ENCODE results near the gene FUT7.

The FUT7 gene

DNA sequence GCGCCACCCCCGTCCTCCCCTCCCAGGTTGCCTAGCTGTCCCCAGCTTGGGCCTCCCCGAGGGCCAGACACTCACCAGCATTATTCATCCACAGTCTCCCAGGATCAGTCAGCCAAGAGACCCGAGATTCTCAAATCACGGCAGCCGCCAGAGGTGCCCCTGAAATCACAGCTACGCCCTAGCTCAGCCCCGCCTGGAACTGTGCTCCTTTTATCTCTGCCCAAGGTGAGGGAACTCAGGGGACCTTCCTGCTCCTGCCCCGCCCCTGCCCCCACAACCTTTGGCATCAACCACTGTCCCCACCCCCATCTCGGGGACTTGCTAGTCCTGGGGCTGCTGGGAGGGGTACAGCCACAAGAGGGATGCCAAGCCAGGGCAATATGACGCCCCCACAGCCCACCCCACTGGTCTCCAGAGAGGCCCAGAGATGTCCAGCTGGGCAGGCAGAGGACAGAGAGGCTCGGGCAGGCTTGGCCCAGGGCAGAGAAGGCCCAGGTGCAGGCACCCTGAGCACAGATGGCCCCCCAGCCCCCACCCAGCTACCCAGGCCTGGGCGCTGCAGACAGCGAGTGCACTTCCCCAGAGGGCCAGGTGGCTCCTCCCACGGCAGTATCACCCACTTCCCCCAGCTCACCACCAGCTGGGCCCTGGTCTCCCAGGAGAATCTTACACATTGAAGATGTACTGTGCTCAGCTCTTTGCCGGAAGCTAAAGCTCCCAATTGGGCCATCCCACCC is at the start of gene FUT7:
TSS of gene FUT7 (minus strand) at position 185 of the 737 bp plus-strand sequence. CDS start at position 88, 97 bp downstream.
- peak; percentile 49 for DNase-seq

GRCh38 chr9:137080260-137081122 is 48.6 kb upstream of the FUT7 start:
- no peak for DNase-seq

DNA sequence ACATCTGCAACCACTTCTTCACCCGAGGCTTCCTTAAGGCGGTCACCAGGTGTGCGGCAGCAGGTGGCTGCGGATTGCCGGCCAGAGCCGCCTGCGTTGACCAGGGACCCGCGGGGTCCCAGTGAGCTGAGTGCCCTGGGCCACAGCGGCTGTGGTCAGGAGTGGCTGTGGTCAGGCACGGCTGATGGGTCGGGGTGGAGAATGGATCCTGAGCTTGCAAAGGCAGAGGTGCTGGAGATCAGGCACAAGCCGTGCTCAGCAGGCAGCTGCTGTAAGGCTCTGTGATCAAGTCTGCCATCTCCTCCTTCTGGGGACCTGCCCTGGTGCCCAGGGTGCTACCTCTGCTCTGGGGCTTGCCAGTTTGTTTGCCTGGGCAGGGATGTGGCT is 47.5 kb upstream of the FUT7 start:
- no peak for DNase-seq

GRCh38 chr9:137078701-137079400 is 47.0 kb upstream of the FUT7 start:
- DNase-seq = no peak

DNA sequence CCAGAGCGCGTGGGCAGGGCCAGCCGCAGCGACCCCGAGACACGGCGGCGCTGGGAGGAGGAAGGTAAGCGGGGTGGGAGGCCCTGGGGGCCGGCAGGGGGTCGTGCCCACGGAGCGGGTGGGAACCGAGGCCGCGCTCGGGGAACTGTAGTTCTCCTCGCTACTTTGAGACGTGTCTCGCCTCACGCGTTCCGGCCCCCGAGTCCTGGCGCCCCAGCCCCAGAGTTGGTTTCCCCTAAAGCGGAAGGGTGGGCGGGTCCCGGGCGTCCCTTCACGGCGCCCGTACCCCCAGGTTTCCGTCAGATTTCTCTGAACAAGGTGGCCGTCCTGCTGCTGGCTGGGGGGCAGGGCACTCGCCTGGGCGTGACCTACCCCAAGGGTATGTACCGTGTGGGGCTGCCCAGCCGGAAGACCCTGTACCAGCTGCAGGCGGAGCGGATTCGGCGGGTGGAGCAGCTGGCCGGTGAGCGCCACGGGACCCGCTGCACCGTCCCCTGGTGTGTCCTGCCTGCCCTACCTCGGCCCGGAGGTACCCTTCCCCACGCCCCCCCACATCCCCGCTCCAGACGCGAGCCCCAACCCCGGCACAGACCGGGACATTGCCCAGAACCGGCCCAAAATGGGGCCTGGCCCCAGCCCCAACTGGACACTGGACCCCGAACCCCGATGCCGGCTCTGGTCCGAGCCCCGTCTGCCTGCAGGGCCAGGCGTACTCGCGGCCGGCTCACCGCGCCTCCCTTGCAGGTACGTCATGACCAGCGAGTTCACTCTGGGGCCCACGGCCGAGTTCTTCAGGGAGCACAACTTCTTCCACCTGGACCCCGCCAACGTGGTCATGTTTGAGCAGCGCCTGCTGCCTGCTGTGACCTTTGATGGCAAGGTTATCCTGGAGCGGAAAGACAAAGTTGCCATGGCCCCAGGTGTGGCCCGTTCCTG is 46.1 kb upstream of the FUT7 start:
- DNase-seq = peak; percentile 49

GRCh38 chr9:137077010-137077747 is 45.3 kb upstream of the FUT7 start, which contains the start of gene UAP1L1:
Gene UAP1L1, plus strand, starts transcription at chr9:137077517. Its CDS starts 16 bp downstream, at chr9:137077533.
- peak; percentile 50 for DNase-seq

GRCh38 chr9:137076636-137077009 is 44.7 kb upstream of the FUT7 start:
- no peak for DNase-seq

- DNase-seq = no peak
Measured at GRCh38 chr9:137075275-137075775, 43.4 kb upstream of the FUT7 start.

GRCh38 chr9:137074657-137075274 is 42.9 kb upstream of the FUT7 start:
- DNase-seq = no peak

DNA sequence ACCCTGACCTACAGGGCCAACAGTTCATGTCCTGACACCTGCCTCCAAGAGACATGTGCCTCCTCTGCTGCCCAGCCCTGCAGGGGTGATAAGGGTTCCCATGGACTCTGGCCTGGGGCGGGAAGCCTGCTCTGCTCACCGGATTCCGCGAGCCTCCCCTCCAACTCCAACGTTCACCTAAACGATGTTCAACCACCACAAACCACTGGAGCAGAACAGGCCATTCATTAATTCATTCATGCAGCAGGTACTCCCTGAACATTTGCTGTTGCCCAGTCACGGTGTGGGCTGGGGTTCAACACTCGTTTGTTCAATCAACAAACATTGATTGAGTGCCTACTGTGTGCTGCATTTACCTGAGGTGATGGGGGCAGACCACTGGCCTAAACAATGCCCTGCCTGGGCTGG is 42.1 kb upstream of the FUT7 start:
- DNase-seq = no peak

- no peak for DNase-seq
Measured at GRCh38 chr9:137071282-137071681, 39.4 kb upstream of the FUT7 start.

DNA sequence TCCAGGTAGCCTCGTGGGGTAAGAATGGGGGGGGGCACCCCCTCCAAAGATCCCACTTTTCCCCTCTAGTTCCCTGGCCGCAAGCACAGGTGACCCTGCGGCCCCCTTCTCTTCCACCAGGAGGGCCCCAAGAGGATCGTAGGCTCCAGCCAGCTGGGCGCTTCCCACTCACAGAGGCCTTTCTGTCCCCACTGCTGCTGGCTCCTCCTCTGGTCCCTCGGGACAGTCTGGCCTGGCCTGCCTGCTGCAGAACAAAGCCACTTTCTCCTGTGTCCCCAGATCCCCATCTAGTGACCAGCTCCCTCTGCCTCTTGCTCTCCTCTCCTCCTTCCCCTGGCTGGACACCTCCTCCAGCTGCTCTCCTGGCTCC is 39.0 kb upstream of the FUT7 start:
- no peak for DNase-seq

- peak; percentile 89 for DNase-seq
Measured at GRCh38 chr9:137070201-137070905, 38.5 kb upstream of the FUT7 start, which contains the start of gene SAPCD2. Gene SAPCD2, minus strand, starts transcription at chr9:137070557. Its CDS starts 97 bp downstream, at chr9:137070460.

- DNase-seq = no peak
Measured at GRCh38 chr9:137069508-137070091, 37.7 kb upstream of the FUT7 start.

- DNase-seq = no peak
Measured at GRCh38 chr9:137068539-137069507, 36.9 kb upstream of the FUT7 start.

DNA sequence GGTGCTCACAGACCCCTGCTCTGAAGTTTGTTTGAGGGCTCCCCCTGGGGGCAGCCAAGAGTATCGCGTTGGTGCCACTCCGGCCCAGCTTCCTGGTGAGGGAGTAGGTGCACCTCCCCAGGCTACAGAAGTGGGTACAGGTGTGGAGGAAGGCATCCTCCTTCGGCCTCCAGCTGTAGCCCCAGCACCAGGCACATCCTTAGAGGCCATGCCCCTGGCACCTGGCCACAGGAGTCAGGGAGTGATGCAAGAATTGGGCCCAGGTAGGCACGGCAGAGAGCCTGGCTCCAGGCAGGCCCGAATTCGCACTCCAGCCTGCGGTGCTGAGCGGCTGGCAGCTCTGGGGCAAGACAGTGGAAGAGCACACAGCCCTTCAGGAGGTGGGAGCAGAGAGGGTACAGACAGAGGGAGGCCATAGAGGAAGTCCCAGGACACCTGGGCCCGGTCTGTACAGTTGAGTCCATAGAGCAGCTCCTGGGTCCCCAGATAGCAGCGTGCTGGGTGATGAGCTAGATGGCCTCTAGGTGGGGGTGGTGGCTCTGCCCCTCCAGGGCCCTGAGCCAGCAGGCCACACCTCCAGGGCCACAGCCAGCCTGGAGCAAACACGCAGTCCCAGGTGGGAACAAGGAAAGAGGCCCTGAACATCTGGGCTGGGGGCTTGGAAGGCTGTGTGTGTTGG is 36.1 kb upstream of the FUT7 start:
- DNase-seq = peak; percentile 90

DNA sequence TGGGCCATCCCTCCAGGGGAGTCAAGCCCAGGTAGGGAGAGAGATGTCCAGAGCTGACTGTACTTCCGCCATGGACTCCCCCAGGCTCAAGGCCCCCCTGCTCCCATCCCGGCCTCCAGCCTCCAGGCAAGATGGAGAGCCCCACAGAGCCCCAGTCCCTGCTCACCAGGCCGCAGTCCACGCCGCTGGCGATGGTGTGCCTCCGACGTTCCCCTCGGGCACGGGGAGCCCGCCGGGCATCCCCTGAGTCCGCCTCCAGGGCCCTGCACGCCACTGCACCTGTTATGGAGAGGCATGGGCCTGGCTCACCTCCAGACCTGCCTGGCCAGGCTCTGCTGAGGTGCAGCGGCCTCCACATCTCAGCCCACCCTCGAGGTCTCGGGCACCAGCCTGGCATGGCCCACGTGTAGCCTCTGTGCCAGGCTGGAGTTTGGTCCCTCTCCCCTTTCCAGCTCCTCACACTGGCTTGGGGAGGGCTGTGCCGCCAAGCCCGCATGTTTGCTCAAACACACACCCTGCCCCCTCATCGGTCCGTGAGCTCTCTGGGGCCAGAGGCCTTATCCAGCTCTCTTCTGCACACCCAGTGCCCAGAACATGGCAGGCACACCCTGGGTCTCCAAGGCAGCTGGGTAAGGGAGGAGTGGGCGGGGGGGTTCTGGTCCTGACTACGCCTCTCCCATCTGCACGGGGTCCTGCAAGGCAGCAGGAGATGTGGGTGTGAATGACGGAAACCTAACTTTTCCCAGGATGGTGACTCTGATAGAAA is 34.4 kb upstream of the FUT7 start:
- DNase-seq = no peak
